Lower lobe of right lung (tissue), 2 donors: ENCODE results near the gene IFI27. TPM values are rescaled to one million over a fixed set of nuclear protein-coding genes. Genes with fewer than 3 reads are reported as not detected.
A peak's percentile ranks its signal among the peaks of the same experiment; 100 is the strongest.

ENCODE experiments used
- ATAC-seq, 2 donors: fragments of 200-7000 bp; cut with Tn5 transposase; one replicate each; pipeline ENCODE4 v1.9.1; 2020 to 2022; ENCODE audit warnings: mild to moderate bottlenecking in 2 of 2, moderate library complexity in 2 of 2
- DNase-seq: peaks from one replicate; pipeline ENCODE4 v3.0.0-alpha.2; 2020
- H3K27ac ChIP-seq: fragments of 200-600 bp; one replicate; pipeline ENCODE4 v1.8.0; 2022
- H3K27me3 ChIP-seq: fragments of 200-600 bp; one replicate; pipeline ENCODE4 v1.8.0; 2022; ENCODE audit warnings: low read depth
- H3K36me3 ChIP-seq: fragments of 200-600 bp; one replicate; pipeline ENCODE4 v1.8.0; 2022; ENCODE audit warnings: mild to moderate bottlenecking
- H3K4me1 ChIP-seq: fragments of 200-600 bp; one replicate; pipeline ENCODE4 v1.8.0; 2022
- H3K4me3 ChIP-seq: fragments of 200-600 bp; one replicate; pipeline ENCODE4 v1.8.0; 2022; ENCODE audit warnings: mild to moderate bottlenecking
- H3K9me3 ChIP-seq: fragments of 200-600 bp; one replicate; pipeline ENCODE4 v1.8.0; 2022
- CTCF ChIP-seq: fragments of 200-600 bp; IDR thresholded peaks from one replicate; pipeline ENCODE4 v1.8.0; 2022; ENCODE audit warnings: antibody characterized with exemption, mild to moderate bottlenecking
- intact Hi-C: fragments of 100-400 bp; cut with DNase I; formaldehyde crosslinking; loops from one replicate; pipeline ENCODE4 v1.11.0; 2022
- total RNA-seq: library from RNA; stranded (reverse); fragmentation: NEBNext Ultra II Directional; extraction: Animal tissue kit (Norgen Biotek cat#: 25700); gene quantifications from one replicate; pipeline ENCODE4 v1.2.1, GENCODE V29; 2021
- donor health status: DM: no; HTN: yes; CAD: no; lungs with severe emphysema.

The IFI27 gene
- total RNA-seq, 1 donor from 2014 or later, result 340 TPM

GRCh38 chr14:94138251-94138650 lies 27.7 kb downstream of the IFI27 start:
- H3K27ac ChIP-seq, result no peak overlapping the region
- H3K27me3 ChIP-seq, result no peaks in the 10 kb centered on the region
- no peaks in the 10 kb centered on the region for H3K9me3 ChIP-seq
- no peak overlapping the region for H3K4me3 ChIP-seq
- intact Hi-C loops, result no loop called here
- no peaks in the 10 kb centered on the region for H3K36me3 ChIP-seq
- ATAC-seq (peak; percentile 49 to 72), DNase-seq (no peak)
- no peak for TF ChIP-seq CTCF
- H3K4me1 ChIP-seq, result peaks cover 7% of the 10 kb centered on the region

- Histone ChIP-seq H3K9me3 (no peaks in the 10 kb centered on the region), H3K27me3 (no peaks in the 10 kb centered on the region), H3K4me3 (no peak overlapping the region), H3K36me3 (no peaks in the 10 kb centered on the region), H3K4me1 (peaks cover 7% of the 10 kb centered on the region), H3K27ac (no peak overlapping the region)
- ATAC-seq (no peak), DNase-seq (no peak)
- intact Hi-C loops, result no loop called here
- no peak for TF ChIP-seq CTCF
Observed at GRCh38 chr14:94139006-94139405, 28.5 kb downstream of the IFI27 start.

GRCh38 chr14:94139421-94139820 lies 28.9 kb downstream of the IFI27 start:
- Histone ChIP-seq H3K4me1 (peaks cover 7% of the 10 kb centered on the region), H3K4me3 (no peak overlapping the region), H3K36me3 (no peaks in the 10 kb centered on the region), H3K27ac (no peak overlapping the region), H3K9me3 (no peaks in the 10 kb centered on the region), H3K27me3 (no peaks in the 10 kb centered on the region)
- no peak for ATAC-seq
- DNase-seq, result no peak
- intact Hi-C loops, result no loop called here
- no peak for TF ChIP-seq CTCF

GRCh38 chr14:94142247-94142646 lies 31.7 kb downstream of the IFI27 start:
- Histone ChIP-seq H3K27me3 (no peaks in the 10 kb centered on the region), H3K9me3 (no peaks in the 10 kb centered on the region), H3K27ac (no peak overlapping the region), H3K4me3 (no peak overlapping the region), H3K4me1 (peaks cover 6% of the 10 kb centered on the region), H3K36me3 (no peaks in the 10 kb centered on the region)
- DNase-seq, result no peak
- no peak for TF ChIP-seq CTCF
- intact Hi-C loops, result no loop called here
- ATAC-seq, result no peak

GRCh38 chr14:94142836-94143235 lies 32.3 kb downstream of the IFI27 start:
- H3K27me3 ChIP-seq, result no peaks in the 10 kb centered on the region
- H3K27ac ChIP-seq, result no peak overlapping the region
- DNase-seq (no peak), ATAC-seq (no peak)
- intact Hi-C loops, result no loop called here
- no peaks in the 10 kb centered on the region for H3K36me3 ChIP-seq
- peaks cover 6% of the 10 kb centered on the region for H3K4me1 ChIP-seq
- H3K9me3 ChIP-seq, result no peaks in the 10 kb centered on the region
- H3K4me3 ChIP-seq, result no peak overlapping the region
- TF ChIP-seq CTCF, result no peak

- TF ChIP-seq CTCF, result no peak
- Histone ChIP-seq H3K27me3 (no peaks in the 10 kb centered on the region), H3K9me3 (no peaks in the 10 kb centered on the region), H3K4me3 (no peak overlapping the region), H3K4me1 (peaks cover 6% of the 10 kb centered on the region), H3K27ac (no peak overlapping the region), H3K36me3 (no peaks in the 10 kb centered on the region)
- no peak for ATAC-seq
- intact Hi-C loops, result no loop called here
- no peak for DNase-seq
Observed at GRCh38 chr14:94143239-94143638, 32.7 kb downstream of the IFI27 start.
